Progenitor cell of endocrine pancreas (in vitro differentiated cells): ENCODE measurements around the gene HES6. TPM values are rescaled to one million over a fixed set of nuclear protein-coding genes. Genes with fewer than 3 reads are reported as not detected.

Experiments used
- DNase-seq: peaks from one replicate; pipeline ENCODE4 v3.0.0; 2021; ENCODE audit warnings: low spot score; ENCODE audit not compliant: unreplicated experiment
- H3K27ac Mint-ChIP-seq: 2 replicates; pipeline ENCODE4 v1.8.0; 2021; ENCODE audit warnings: mild to moderate bottlenecking, moderate library complexity, mixed read lengths
- H3K27me3 Mint-ChIP-seq: 2 replicates; pipeline ENCODE4 v1.8.0; 2021; ENCODE audit warnings: mixed read lengths
- H3K36me3 Mint-ChIP-seq: 2 replicates; pipeline ENCODE4 v1.8.0; 2022; ENCODE audit warnings: mixed read lengths; ENCODE audit not compliant: insufficient read depth
- H3K4me1 Mint-ChIP-seq: 2 replicates; pipeline ENCODE4 v1.8.0; 2021; ENCODE audit warnings: low read depth, mixed read lengths
- H3K4me3 Mint-ChIP-seq: 2 replicates; pipeline ENCODE4 v1.8.0; 2021; ENCODE audit warnings: low read depth, mild to moderate bottlenecking, moderate library complexity, mixed read lengths
- H3K9me3 Mint-ChIP-seq: 2 replicates; pipeline ENCODE4 v1.8.0; 2021; ENCODE audit warnings: low read depth, mixed read lengths
- CTCF ChIP-seq: fragments of 200-600 bp; sonication (generic); IDR thresholded peaks from one replicate; pipeline ENCODE4 v1.5.0; 2021; ENCODE audit warnings: antibody characterized with exemption, mild to moderate bottlenecking; ENCODE audit not compliant: unreplicated experiment
- total RNA-seq: library from RNA; stranded (reverse); gene quantifications from 2 replicates; pipeline ENCODE4 v1.2.1, GENCODE V29; 2021

The HES6 gene
- total RNA-seq, 1 donor from 2014 or later, result 64.2 TPM

- Mint-ChIP-seq H3K27me3 (no peaks in the 10 kb centered on the region), H3K27ac (peak within 1 kb of the TSS; percentile 90), H3K4me3 (peak within 1 kb of the TSS; percentile 83), H3K9me3 (peaks cover 8% of the 10 kb centered on the region), H3K4me1 (peaks cover 22% of the 10 kb centered on the region), H3K36me3 (peaks cover 3% of the 10 kb centered on the region)
- no peak for TF ChIP-seq CTCF
- peak; percentile 83 for DNase-seq
These were observed 36.5 kb downstream of the HES6 start, which contains the start of gene ILKAP for GRCh38 chr2:238203094-238203972. Gene ILKAP, minus strand, starts transcription at chr2:238203695. Its CDS starts 142 bp downstream, at chr2:238203553.

- Mint-ChIP-seq H3K4me1 (peaks cover 22% of the 10 kb centered on the region), H3K36me3 (peaks cover 3% of the 10 kb centered on the region), H3K4me3 (peak overlapping the region; percentile 83), H3K27me3 (no peaks in the 10 kb centered on the region), H3K27ac (peak overlapping the region; percentile 90), H3K9me3 (peaks cover 8% of the 10 kb centered on the region)
- no peak for TF ChIP-seq CTCF
- no peak for DNase-seq
These were observed 37.3 kb downstream of the HES6 start for GRCh38 chr2:238202326-238203093.

- no peak for DNase-seq
- Mint-ChIP-seq H3K9me3 (no peaks in the 10 kb centered on the region), H3K36me3 (peaks cover 35% of the 10 kb centered on the region), H3K4me1 (no peaks in the 10 kb centered on the region), H3K27me3 (no peaks in the 10 kb centered on the region), H3K4me3 (no peak overlapping the region), H3K27ac (no peak overlapping the region)
- TF ChIP-seq CTCF, result no peak
These were observed 49.4 kb downstream of the HES6 start for GRCh38 chr2:238190445-238190844.

Other genes with a start within 250 kb of the HES6 start
- gene SCLY, start 179.0 kb downstream of the HES6 start, total RNA-seq, result 49.2 and 55.1 TPM in 2 replicates
- gene ESPNL, start 139.7 kb downstream of the HES6 start, total RNA-seq, result 0.31 and 0.40 TPM in 2 replicates
- gene KLHL30, start 101.4 kb downstream of the HES6 start, total RNA-seq, result 0.07 and 0.13 TPM in 2 replicates
- 0.91 and 1.3 TPM in 2 replicates for gene ERFE, start 81.1 kb downstream of the HES6 start, total RNA-seq
- gene ILKAP, start 36.3 kb downstream of the HES6 start, total RNA-seq, result 50.3 and 56.3 TPM in 2 replicates
- 14.3 and 20.2 TPM in 2 replicates for gene PER2, start 48.6 kb upstream of the HES6 start, total RNA-seq
- 26.1 and 27.0 TPM in 2 replicates for gene TRAF3IP1, start 80.5 kb upstream of the HES6 start, total RNA-seq
- gene ASB1, start 186.9 kb upstream of the HES6 start, total RNA-seq, result 42.3 and 46.8 TPM in 2 replicates